Panc1 (cell line): ENCODE measurements around the gene HIPK2. TPM values are rescaled to one million over a fixed set of nuclear protein-coding genes. Genes with fewer than 3 reads are reported as not detected.

ENCODE experiments used
- ATAC-seq: fragments of 200-7000 bp; cut with Tn5 transposase; 2 replicates; pipeline ENCODE4 v1.9.1; 2020; ENCODE audit warnings: mild to moderate bottlenecking, moderate library complexity
- BruUV-seq: library from RNA; stranded (reverse); fragments of 400-500 nt; replicated peaks from 2 replicates; lab custom pipeline; 2021; lab: Mats Ljungman, UMichigan
- CTCF ChIA-PET: fragments of 300-600 bp; sonication (Branson Sonifier 250); formaldehyde crosslinking; loops from one replicate; lab custom pipeline; 2022; ENCODE audit warnings: antibody characterized with exemption; lab: Charles Lee
- POLR2A ChIA-PET: fragments of 300-600 bp; sonication (Branson Sonifier 250); formaldehyde crosslinking; loops from one replicate; lab custom pipeline; 2022; ENCODE audit warnings: antibody characterized with exemption; lab: Charles Lee
- DNase-seq: peaks from one replicate; pipeline ENCODE4 v3.0.0-alpha.2; 2010; ENCODE audit warnings: low read depth, low spot score
- H3K27ac ChIP-seq: 2 replicates; pipeline ENCODE4 v1.5.1; 2011; ENCODE audit warnings: mild to moderate bottlenecking, low read length, inconsistent platforms
- H3K27me3 ChIP-seq: fragments of 200-500 bp; sonication (Bioruptor generic); 2 replicates; pipeline ENCODE4 v1.6.0; 2014; ENCODE audit warnings: low read length, inconsistent platforms; ENCODE audit not compliant: control insufficient read depth, insufficient read depth
- H3K36me3 ChIP-seq: fragments of 200-500 bp; sonication (Bioruptor generic); 2 replicates; pipeline ENCODE4 v1.5.1; 2014; ENCODE audit warnings: inconsistent platforms, mild to moderate bottlenecking, low read length, moderate library complexity; ENCODE audit not compliant: control insufficient read depth, insufficient read depth
- H3K4me1 ChIP-seq: 2 replicates; pipeline ENCODE4 v1.5.1; 2011; ENCODE audit warnings: inconsistent platforms, mild to moderate bottlenecking, low read length, moderate library complexity; ENCODE audit not compliant: control insufficient read depth, insufficient read depth
- H3K4me3 ChIP-seq, 2 experiments: 2 replicates each; pipeline ENCODE4 v1.5.1; 2011 to 2012; ENCODE audit warnings: low read depth in 2 of 2, low read length in 2 of 2, mild to moderate bottlenecking in 2 of 2, inconsistent platforms in 1 of 2, moderate library complexity in 1 of 2
- H3K9me3 ChIP-seq: fragments of 200-500 bp; sonication (Bioruptor generic); 2 replicates; pipeline ENCODE4 v1.5.1; 2014; ENCODE audit warnings: low read depth, mild to moderate bottlenecking, inconsistent platforms, low read length, moderate library complexity; ENCODE audit not compliant: control insufficient read depth, insufficient read depth
- POLR2AphosphoS5 ChIP-seq: IDR thresholded peaks from 2 replicates; pipeline ENCODE4 v1.6.1; 2012; ENCODE audit warnings: mild to moderate bottlenecking, low read depth, low read length, moderate library complexity
- SIN3A ChIP-seq: IDR thresholded peaks from 2 replicates; pipeline ENCODE4 v1.6.1; 2012; ENCODE audit warnings: low read depth, mild to moderate bottlenecking, low read length, moderate library complexity, borderline replicate concordance; ENCODE audit not compliant: insufficient read depth
- TCF7L2 ChIP-seq: IDR thresholded peaks from 2 replicates; pipeline ENCODE4 v1.6.1; 2011; ENCODE audit warnings: mild to moderate bottlenecking, low read depth, low read length, inconsistent platforms
- in situ Hi-C: cut with HindIII; loops from 2 replicates; pipeline ENCODE4 v1.10.0; 2016; ENCODE audit warnings: low sequenced_read_pairs, low pct_unique_long_range_greater_than_20kb
- intact Hi-C: fragments of 100-400 bp; cut with micrococcal nuclease; formaldehyde crosslinking; loops from one replicate; pipeline ENCODE4 v1.10.0; 2022; ENCODE audit not compliant: unreplicated experiment
- total RNA-seq: library from RNA; stranded (reverse); gene quantifications from one replicate; pipeline ENCODE4 v1.2.1, GENCODE V29; 2021; ENCODE audit not compliant: unreplicated experiment
- TF ChIP-seq, protein P1 (sequence below): fragments of 450-650 bp; IDR thresholded peaks from 2 replicates; pipeline ENCODE4 v1.5.1; 2017; ENCODE audit warnings: mild to moderate bottlenecking
- TF ChIP-seq, protein P2 (sequence below), 2 experiments: IDR thresholded peaks; 2 replicates each; pipeline ENCODE4 v1.6.1; 2011 to 2012; ENCODE audit warnings: low read depth in 2 of 2, control low read depth in 1 of 2, low read length in 1 of 2, mild to moderate bottlenecking in 1 of 2, moderate library complexity in 1 of 2; ENCODE audit not compliant: insufficient read depth in 1 of 2

The HIPK2 gene
- total RNA-seq, 1 experiment from 2014 or later = 34.1 TPM

DNA sequence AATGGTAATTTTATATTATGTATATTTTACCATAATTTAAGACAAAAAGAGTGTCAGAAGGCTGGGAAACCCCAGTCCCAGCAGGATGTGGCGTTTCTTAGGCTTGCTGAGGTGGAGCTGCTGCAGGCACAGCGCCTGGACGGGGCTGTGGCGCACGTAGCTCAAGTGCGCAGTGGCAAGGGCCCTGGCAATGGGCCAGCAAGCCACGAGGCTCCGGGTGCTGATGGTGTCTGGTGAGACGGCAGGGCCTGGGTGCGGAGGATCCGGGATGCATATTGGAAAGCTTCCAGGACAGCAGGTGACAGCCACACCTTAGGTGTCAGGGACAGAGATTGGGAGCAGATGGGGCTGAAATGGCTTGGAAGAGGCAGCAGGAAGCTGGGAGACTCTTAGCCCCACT is 217.1 kb downstream of the HIPK2 start:
- Histone ChIP-seq H3K4me1 (no peaks in the 10 kb centered on the region), H3K36me3 (no peaks in the 10 kb centered on the region), H3K4me3 (no peak overlapping the region), H3K27me3 (no peaks in the 10 kb centered on the region), H3K27ac (no peak overlapping the region), H3K9me3 (no peaks in the 10 kb centered on the region)
- ChIA-PET CTCF (no interaction called here), POLR2A (no interaction called here)
- TF ChIP-seq TCF7L2 (no peak), SIN3A (no peak), POLR2AphosphoS5 (no peak)
- TF ChIP-seq, protein P1, sequence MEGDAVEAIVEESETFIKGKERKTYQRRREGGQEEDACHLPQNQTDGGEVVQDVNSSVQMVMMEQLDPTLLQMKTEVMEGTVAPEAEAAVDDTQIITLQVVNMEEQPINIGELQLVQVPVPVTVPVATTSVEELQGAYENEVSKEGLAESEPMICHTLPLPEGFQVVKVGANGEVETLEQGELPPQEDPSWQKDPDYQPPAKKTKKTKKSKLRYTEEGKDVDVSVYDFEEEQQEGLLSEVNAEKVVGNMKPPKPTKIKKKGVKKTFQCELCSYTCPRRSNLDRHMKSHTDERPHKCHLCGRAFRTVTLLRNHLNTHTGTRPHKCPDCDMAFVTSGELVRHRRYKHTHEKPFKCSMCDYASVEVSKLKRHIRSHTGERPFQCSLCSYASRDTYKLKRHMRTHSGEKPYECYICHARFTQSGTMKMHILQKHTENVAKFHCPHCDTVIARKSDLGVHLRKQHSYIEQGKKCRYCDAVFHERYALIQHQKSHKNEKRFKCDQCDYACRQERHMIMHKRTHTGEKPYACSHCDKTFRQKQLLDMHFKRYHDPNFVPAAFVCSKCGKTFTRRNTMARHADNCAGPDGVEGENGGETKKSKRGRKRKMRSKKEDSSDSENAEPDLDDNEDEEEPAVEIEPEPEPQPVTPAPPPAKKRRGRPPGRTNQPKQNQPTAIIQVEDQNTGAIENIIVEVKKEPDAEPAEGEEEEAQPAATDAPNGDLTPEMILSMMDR = no peak
- TF ChIP-seq, protein P2, sequence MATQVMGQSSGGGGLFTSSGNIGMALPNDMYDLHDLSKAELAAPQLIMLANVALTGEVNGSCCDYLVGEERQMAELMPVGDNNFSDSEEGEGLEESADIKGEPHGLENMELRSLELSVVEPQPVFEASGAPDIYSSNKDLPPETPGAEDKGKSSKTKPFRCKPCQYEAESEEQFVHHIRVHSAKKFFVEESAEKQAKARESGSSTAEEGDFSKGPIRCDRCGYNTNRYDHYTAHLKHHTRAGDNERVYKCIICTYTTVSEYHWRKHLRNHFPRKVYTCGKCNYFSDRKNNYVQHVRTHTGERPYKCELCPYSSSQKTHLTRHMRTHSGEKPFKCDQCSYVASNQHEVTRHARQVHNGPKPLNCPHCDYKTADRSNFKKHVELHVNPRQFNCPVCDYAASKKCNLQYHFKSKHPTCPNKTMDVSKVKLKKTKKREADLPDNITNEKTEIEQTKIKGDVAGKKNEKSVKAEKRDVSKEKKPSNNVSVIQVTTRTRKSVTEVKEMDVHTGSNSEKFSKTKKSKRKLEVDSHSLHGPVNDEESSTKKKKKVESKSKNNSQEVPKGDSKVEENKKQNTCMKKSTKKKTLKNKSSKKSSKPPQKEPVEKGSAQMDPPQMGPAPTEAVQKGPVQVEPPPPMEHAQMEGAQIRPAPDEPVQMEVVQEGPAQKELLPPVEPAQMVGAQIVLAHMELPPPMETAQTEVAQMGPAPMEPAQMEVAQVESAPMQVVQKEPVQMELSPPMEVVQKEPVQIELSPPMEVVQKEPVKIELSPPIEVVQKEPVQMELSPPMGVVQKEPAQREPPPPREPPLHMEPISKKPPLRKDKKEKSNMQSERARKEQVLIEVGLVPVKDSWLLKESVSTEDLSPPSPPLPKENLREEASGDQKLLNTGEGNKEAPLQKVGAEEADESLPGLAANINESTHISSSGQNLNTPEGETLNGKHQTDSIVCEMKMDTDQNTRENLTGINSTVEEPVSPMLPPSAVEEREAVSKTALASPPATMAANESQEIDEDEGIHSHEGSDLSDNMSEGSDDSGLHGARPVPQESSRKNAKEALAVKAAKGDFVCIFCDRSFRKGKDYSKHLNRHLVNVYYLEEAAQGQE (IDR thresholded peaks at IDR 0.05; ENCODE audit: insufficient read depth in 1 of 2, low read depth in 2 of 2, low read length in 1 of 2) = no peak
- in situ Hi-C loops (no loop called here), intact Hi-C loops (no loop called here)
- DNase-seq (no peak), ATAC-seq (no peak)
- no TSS peak for BruUV-seq

DNA sequence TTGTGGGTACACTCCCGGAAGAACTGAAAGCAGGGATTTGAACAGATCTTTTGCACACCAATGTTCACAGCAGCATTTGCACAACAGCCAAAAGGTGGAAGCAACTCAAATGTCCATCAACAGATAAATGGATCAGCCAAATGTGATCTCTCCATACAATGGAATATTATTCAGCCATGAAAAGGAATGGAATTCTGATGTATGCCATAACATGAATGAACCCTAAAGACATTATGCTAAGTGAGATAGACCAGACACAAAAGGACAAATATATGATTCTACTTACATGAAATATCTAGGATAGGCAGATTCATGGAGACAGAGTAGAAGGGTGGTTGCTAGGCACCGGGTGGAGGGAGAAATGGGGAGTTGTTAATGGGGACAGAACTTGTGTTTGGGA is 217.6 kb downstream of the HIPK2 start:
- TF ChIP-seq TCF7L2 (no peak), POLR2AphosphoS5 (no peak), SIN3A (no peak)
- TF ChIP-seq, protein P2 (IDR thresholded peaks at IDR 0.05; ENCODE audit: insufficient read depth in 1 of 2, low read depth in 2 of 2, low read length in 1 of 2) = no peak
- TF ChIP-seq, protein P1 = no peak
- POLR2A ChIA-PET = no interaction called here
- H3K9me3 ChIP-seq = no peaks in the 10 kb centered on the region
- CTCF ChIA-PET = interaction anchor here (0.6 kb wide), 1 partner anchor 267 kb away, joined by 3 read pairs; no protein-coding TSS in a partner anchor
- H3K36me3 ChIP-seq = no peaks in the 10 kb centered on the region
- BruUV-seq = no TSS peak
- no peaks in the 10 kb centered on the region for H3K4me1 ChIP-seq
- intact Hi-C loops = no loop called here
- no peak overlapping the region for H3K27ac ChIP-seq
- no peaks in the 10 kb centered on the region for H3K27me3 ChIP-seq
- no peak for DNase-seq
- in situ Hi-C loops = no loop called here
- ATAC-seq = no peak
- no peak overlapping the region for H3K4me3 ChIP-seq
